Testis (tissue), 3 donors: Measurements from ENCODE around the gene EMC10. TPM values are rescaled to one million over a fixed set of nuclear protein-coding genes. Genes with fewer than 3 reads are reported as not detected.

Experiments used
- DNase-seq: peaks from one replicate; pipeline ENCODE4 v3.0.0-alpha.2; 2019
- H3K27ac ChIP-seq, 2 donors: fragments of 200-600 bp; sonication (generic); one replicate each; pipeline ENCODE4 v1.5.1; 2019
- H3K27me3 ChIP-seq: fragments of 200-600 bp; sonication (generic); one replicate; pipeline ENCODE4 v1.5.1; 2019
- H3K36me3 ChIP-seq: fragments of 200-600 bp; sonication (generic); one replicate; pipeline ENCODE4 v1.5.1; 2017; ENCODE audit warnings: low read depth; ENCODE audit errors: missing control alignments
- H3K4me1 ChIP-seq: fragments of 200-600 bp; sonication (generic); one replicate; pipeline ENCODE4 v1.5.1; 2019
- H3K4me3 ChIP-seq, 2 donors: fragments of 200-600 bp; sonication (generic); one replicate each; pipeline ENCODE4 v1.5.1; 2017 to 2019
- H3K9me3 ChIP-seq: fragments of 200-600 bp; sonication (generic); one replicate; pipeline ENCODE4 v1.5.1; 2017
- CTCF ChIP-seq, 3 experiments: fragments of 450-650 bp in 2 of 3; fragments of 200-600 bp in 1 of 3; sonication (generic) in 1 of 3; IDR thresholded peaks; one replicate each; pipeline ENCODE4 v1.5.1; 2016 to 2019; ENCODE audit warnings: antibody characterized with exemption in 3 of 3, mild to moderate bottlenecking in 2 of 3, moderate library complexity in 1 of 3
- POLR2A ChIP-seq: fragments of 450-650 bp; IDR thresholded peaks from one replicate; pipeline ENCODE4 v1.6.1; 2017; ENCODE audit warnings: antibody characterized with exemption, mild to moderate bottlenecking, moderate library complexity
- WGBS, 2 donors: methylation state at CpG; one replicate each; pipeline ENCODE4 v1.1.5; 2018; 5-methylcytosine and 5-hydroxymethylcytosine counted together
- intact Hi-C: fragments of 100-400 bp; cut with DNase I; formaldehyde crosslinking; loops from one replicate; pipeline ENCODE4 v1.15.1; 2023; ENCODE audit warnings: low total_unique reads
- polyA plus RNA-seq: library from polyadenylated mRNA; stranded (reverse); fragments of 350-450 nt; fragmentation: Illumina TruSeq; extraction: RNeasy Lipid Tissue Mini Kit (QIAGEN cat#74804); gene quantifications from one replicate; pipeline ENCODE4 v1.2.3, GENCODE V29; 2014; ENCODE audit warnings: low read depth, low replicate concordance; ENCODE audit not compliant: insufficient read depth
- total RNA-seq, 2 donors: library from RNA; depleted of rRNA; stranded (reverse); fragments of >200 nt; gene quantifications; one replicate each; pipeline ENCODE4 v1.2.3, GENCODE V29; 2016

Gene EMC10
- total and polyA plus RNA-seq, 3 donors from 2014 or later, result 162 to 311 (median 203) TPM

DNA sequence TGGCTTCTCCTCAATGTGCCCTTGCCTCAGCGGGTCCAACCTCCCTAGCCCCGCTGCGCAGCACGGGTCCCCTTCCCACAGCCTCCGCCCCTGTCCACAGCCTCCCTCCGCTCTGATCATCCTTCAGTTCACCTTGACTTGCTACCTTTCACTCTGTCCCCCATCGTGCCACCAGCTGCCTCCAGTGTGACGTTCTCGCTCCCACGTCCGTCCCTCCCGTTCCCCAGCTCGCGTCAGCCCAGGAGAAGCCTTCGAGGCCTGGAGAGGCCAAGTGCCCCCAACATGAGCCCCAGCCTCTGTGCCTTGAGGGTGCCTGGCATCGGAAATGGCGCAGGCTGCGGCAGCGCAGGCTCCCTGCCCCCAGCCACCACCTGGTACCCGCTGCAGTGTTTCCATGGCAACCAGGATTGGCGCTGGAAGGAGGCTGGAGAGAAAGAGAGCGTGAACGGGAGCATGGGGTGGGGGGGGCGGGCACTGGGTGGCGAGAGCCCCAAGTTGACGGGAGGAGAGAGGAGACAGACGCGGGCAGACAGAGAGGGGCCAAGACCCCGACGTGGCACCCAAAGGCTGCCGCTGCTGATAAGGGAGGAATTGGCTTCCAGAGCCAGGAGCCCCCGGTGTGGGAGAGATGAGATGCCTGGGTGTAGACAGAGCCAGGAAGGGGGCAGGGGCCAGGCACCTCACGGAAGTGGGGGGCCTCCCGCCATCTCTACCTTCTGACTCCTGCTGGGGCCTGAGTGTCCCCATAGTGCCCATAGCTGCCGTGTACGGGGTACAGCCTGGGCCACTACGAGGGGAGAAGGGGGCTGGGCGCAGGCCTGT lies 38.2 kb downstream of the EMC10 start:
- WGBS, 2 donors, result 36 to 46% methylated on average over 29 to 38 of the region's 38 CpGs
- no peak for DNase-seq
- TF ChIP-seq CTCF (IDR thresholded peaks at IDR 0.05), result no peak
- TF ChIP-seq POLR2A, result no peak

GRCh38 chr19:50515168-50515561 lies 38.9 kb downstream of the EMC10 start:
- Histone ChIP-seq H3K27ac (no peak overlapping the region), H3K27me3 (no peaks in the 10 kb centered on the region), H3K4me3 (no peak overlapping the region), H3K4me1 (peaks cover 11% of the 10 kb centered on the region), H3K36me3 (no peaks in the 10 kb centered on the region), H3K9me3 (no peaks in the 10 kb centered on the region)
- no peak for DNase-seq
- intact Hi-C loops, result no loop called here
- TF ChIP-seq POLR2A (no peak), CTCF (IDR thresholded peaks at IDR 0.05) (no peak)
- 82 to 84% methylated on average over 8 to 9 of the region's 11 CpGs for WGBS, 2 donors

More for the DNA sequence above, 38.2 kb downstream of the EMC10 start:
- H3K4me3 ChIP-seq, result no peak overlapping the region
- peaks cover 16% of the 10 kb centered on the region for H3K4me1 ChIP-seq
- intact Hi-C loops, result no loop called here
- H3K36me3 ChIP-seq, result no peaks in the 10 kb centered on the region
- no peaks in the 10 kb centered on the region for H3K9me3 ChIP-seq
- H3K27me3 ChIP-seq, result no peaks in the 10 kb centered on the region
- H3K27ac ChIP-seq, result no peak overlapping the region

DNA sequence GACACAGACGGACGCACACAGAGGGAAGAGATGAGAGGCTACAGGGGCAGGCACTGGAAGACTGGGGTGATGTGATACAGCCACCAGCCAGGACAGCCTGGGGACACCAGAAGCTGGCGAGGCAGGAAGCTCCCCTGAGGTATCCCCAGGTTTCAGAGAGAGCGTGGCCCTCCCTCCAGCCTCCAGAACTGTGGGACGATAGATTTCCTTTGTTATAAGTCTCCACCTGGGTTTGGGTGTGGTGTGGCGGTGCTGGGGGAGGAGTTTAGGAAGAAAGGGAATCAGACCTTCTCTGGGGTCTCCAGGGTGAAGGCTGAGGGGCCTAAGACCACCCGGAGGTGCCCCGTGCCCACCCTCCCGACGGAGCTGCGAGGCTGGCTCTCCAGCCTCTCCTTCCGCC lies 40.1 kb downstream of the EMC10 start:
- TF ChIP-seq CTCF (IDR thresholded peaks at IDR 0.05) (no peak), POLR2A (no peak)
- H3K27me3 ChIP-seq, result no peaks in the 10 kb centered on the region
- DNase-seq, result no peak
- no peaks in the 10 kb centered on the region for H3K36me3 ChIP-seq
- peaks cover 8% of the 10 kb centered on the region for H3K4me1 ChIP-seq
- intact Hi-C loops, result no loop called here
- peak overlapping the region in 1 of 2 donors; percentile 31 for H3K4me3 ChIP-seq
- no peaks in the 10 kb centered on the region for H3K9me3 ChIP-seq
- H3K27ac ChIP-seq, result no peak overlapping the region
- WGBS, 2 donors, result 60 to 62% methylated on average over 12 of the region's 12 CpGs

DNA sequence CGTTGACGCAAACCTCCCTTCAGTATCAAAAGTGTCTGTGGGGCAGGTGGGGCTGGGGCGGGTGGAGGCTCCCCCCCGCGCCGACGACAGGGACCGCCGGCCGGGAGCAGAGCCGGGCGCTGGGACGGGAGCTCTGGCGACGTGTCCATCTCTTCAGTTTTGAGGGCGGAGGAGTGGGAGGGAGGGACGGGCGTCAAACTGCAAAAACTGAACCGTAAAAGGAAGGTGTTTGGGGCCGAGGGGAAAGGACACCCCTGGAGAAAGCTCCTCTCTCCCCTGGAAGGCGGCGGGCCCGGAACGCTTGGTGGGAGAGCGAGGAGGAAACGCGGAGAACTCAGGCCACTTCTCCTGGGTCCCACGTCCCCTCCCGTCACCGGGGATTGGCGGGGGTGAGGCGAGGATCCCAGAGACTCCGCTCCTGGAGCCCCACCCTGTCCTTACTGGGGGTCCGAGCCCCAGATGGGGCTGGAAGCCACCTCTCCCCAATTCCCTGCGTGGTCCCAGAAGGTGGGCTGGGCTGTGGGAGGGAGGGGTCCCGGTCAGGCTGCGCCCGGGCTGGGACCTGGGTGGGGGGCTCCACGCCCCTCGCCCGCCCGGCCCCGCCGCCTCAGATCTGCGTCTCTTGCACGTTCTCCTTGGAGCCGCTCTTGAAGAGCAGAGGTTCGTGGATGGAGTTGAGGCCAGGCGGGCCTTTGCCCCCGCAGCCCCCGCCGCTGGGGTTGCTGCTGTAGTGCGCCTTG lies 40.8 kb downstream of the EMC10 start:
- intact Hi-C loops, result no loop called here
- Histone ChIP-seq H3K4me1 (peaks cover 6% of the 10 kb centered on the region), H3K4me3 (peak overlapping the region in 1 of 2 donors; percentile 31), H3K36me3 (no peaks in the 10 kb centered on the region), H3K27me3 (no peaks in the 10 kb centered on the region), H3K9me3 (no peaks in the 10 kb centered on the region), H3K27ac (no peak overlapping the region)
- 47 to 69% methylated on average over 21 to 53 of the region's 53 CpGs for WGBS, 2 donors
- TF ChIP-seq CTCF (IDR thresholded peaks at IDR 0.05), result no peak
- no peak for TF ChIP-seq POLR2A
- no peak for DNase-seq
